DMS 273 treated with DMSO at 0.1 percent for 48 hours (cell line): ENCODE measurements around the gene LYPD3.

Experiments
- DNase-seq: peaks from one replicate; lab custom pipeline; 2025; lab: John Stamatoyannopoulos, UW

The LYPD3 gene

DNA sequence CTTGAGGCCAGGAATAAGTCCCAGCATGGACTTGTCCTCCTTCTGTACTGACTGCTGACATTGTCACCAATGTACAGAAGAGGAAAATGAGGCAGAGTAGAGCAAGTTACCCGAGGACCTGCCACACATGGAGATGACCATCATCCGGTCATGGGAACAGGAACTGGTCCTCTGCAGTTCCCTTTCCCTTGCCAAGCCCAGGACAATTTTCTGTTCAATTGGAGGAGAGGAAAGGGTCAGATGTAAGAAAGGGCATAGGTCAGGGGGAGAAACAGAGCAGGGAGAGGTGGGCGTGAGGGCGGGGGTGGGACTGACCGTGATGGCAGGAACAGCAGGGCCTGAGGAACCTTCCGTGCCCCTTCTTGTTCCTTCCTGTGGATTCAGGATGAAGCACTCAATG, 20.5 kb upstream of the LYPD3 start:
- DNase-seq: no peak

- DNase-seq: no peak
Observed at GRCh38 chr19:43483281-43483680, 17.9 kb upstream of the LYPD3 start.

GRCh38 chr19:43482193-43482592, 16.8 kb upstream of the LYPD3 start:
- no peak for DNase-seq

DNA sequence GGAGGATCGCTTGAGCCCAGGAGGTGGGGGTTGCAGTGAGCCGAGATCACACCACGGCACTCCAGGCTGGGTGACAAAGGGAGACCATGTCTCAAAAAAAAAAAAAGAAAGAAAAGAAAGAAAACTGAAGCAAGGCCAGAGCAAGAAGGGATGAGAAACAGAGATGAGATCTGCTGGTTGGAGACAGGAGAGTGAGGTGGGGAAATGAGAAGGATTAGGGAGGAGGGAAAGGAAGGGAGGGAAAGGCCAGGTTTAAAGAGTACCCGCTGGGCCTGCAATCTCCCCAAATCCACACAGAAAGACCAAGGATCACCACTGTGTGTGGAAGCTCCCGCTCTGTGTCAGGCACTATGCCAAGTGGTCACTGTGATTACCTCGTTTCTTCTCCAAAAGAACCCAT, 16.3 kb upstream of the LYPD3 start:
- DNase-seq: no peak

- DNase-seq: no peak
Observed at GRCh38 chr19:43480574-43480973, 15.2 kb upstream of the LYPD3 start.

DNA sequence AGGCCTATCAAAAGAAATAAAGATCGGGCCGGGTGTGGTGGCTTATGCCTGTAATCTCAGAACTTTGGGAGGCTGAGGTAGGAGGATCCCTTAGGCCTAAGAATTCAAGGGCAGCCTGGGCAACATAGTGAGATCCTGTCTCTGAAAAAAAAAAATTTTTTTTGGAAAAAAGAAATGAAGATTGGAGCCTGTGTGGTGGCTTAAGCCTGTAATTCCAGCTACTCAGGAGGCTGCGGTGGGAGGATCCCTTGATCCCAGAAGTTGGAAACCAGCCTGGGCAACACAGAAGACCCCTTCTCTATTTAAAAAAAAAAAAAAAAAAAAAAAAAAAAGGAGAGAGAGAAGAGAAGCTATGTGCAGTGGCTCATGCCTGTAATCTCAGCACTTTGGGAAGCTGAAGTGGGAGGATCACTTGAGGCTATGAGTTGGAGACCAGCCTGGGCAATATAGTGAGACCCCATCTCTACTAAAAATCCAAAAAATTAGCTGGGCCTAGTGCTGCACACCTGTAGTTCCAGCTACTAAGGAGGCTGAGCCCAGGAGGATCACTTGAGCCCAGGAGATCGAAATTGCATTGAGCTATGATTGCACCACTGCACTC, 14.7 kb upstream of the LYPD3 start:
- DNase-seq: no peak

GRCh38 chr19:43479226-43479625, 13.8 kb upstream of the LYPD3 start:
- DNase-seq: no peak

GRCh38 chr19:43478323-43478722, 12.9 kb upstream of the LYPD3 start:
- no peak for DNase-seq

DNA sequence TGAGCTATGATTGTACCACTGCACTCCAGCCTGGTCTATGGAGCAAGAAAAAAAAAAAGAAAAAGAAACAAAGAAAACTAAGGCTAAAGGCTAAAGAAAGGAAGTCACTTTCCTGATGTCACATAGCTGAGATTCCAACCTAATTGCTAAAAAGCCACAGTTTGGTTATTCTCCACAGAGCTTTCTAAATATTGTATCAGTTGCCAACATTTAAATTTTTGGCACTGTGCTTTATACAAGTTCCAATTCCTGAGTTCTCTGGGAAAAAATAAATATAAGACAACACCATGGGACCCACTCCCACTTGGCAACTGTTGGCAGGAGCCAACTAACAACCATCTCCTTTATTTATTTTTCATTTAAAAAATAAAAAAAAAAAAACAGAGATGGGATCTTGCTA, 11.2 kb upstream of the LYPD3 start:
- no peak for DNase-seq

GRCh38 chr19:43474986-43475705, 9.7 kb upstream of the LYPD3 start:
- peak; percentile 75 for DNase-seq

DNA sequence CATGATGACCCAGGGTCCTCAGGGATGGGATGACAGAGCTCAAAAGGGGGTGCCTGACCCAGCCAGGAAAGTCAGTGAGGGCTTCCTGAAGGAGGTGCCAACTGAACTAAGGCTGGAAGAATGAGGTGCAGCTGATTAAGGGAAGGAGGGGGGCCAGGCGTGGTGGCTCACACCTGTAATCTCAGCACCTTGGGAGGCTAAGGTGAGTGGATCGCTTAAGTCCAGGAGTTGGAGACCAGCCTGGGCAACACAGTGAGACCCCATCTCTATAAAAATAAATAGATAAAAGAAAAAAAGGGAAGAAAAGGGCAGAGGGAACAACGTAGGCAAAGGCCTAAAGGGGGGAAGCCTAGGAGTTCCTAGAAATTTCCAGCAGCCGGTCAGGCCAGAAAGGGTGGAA, 9.1 kb upstream of the LYPD3 start:
- DNase-seq: no peak

- DNase-seq: no peak
Observed at GRCh38 chr19:43471091-43471490, 5.7 kb upstream of the LYPD3 start.

GRCh38 chr19:43470288-43470687, 4.9 kb upstream of the LYPD3 start:
- DNase-seq: no peak

- DNase-seq: no peak
Observed at GRCh38 chr19:43469160-43469480, 3.7 kb upstream of the LYPD3 start.

DNA sequence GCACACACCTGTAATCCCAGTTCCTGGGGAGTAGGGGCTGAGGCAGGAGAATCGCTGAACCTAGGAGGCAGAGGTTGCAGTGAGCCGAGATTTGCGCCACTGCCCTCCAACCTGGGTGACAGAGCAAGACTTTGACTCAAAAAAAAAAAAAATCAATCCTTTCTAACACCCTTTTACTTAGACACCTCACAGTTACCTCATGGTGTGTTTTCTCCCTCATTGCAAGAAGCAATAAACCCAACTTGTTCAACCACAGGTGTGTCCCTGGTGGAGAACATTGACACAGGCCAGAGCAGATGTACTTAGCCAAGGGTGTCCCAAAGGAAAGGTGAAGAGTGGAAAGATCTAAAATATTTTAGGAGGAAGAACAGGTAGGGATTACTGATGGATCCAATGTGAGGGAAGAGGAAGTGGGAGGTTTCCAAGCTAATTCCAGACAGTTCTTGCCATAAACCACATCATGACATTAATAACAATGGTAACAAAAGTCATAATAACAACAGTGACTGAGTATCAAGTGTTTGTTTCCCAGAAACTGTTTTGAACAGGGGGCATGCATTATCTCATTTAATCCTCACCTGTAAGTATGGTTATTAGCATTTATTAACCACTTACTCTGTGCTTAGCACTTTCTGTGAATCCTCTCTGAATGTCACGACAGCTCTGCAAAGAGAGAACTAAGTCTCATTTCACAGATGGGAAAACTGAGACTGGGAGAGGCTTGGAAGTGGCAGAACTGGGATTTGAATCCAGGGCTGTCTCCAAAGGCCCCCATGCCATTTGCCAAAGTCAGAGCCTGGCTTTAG, 3.1 kb upstream of the LYPD3 start:
- DNase-seq: no peak

DNA sequence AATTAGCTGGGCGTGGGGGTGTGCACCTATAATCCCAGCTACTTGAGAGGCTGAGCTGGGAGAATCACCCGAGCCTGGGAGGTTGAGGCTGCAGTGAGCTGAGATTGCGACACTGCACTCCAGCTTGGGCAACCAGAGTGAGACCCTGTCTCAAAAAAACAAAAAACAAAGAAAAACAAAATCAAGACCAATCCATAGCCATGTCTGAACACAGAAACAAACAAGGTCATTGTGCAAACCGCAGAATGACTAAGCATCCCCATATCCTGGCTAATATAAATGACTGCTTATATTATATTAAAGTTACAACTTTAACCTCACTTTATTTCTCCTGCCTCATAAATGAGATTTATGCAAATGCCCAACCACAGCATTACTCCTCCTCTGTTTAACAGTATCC, 2.3 kb upstream of the LYPD3 start:
- DNase-seq: no peak

GRCh38 chr19:43467276-43467675, 1.9 kb upstream of the LYPD3 start:
- DNase-seq: no peak

- no peak for DNase-seq
Observed at GRCh38 chr19:43466793-43467192, 1.4 kb upstream of the LYPD3 start.

DNA sequence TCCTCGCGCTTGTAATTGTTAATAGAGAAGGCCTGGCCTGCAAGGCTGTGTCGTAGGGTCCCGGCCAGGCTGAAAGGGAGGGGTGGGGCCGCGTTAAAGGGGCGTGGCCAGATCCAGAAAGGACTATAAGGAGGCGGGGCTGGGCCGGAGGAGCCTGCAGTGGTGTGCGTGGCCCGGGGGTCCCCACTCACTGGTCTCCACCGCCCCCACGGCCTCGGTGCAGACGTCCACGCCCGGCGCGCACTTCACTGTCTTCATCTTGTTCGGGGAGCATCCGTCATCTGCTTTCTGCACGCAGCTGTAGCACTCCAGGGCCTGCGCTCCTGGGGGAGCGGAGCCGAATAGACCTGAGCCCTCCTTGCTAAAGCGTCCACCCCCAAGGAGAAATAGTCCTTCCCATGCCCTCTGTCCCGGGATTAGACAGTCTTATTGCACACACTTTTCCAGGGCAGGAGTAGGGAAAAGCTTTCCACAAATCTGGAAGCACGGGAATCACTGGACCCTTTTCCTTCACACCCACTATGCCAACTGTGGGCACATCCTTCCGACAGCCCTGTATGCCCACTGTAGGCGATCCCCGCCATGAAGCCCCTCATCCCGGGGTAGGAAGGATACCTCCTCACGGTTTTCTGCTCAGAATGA, 1.2 kb downstream of the LYPD3 start:
- no peak for DNase-seq

DNA sequence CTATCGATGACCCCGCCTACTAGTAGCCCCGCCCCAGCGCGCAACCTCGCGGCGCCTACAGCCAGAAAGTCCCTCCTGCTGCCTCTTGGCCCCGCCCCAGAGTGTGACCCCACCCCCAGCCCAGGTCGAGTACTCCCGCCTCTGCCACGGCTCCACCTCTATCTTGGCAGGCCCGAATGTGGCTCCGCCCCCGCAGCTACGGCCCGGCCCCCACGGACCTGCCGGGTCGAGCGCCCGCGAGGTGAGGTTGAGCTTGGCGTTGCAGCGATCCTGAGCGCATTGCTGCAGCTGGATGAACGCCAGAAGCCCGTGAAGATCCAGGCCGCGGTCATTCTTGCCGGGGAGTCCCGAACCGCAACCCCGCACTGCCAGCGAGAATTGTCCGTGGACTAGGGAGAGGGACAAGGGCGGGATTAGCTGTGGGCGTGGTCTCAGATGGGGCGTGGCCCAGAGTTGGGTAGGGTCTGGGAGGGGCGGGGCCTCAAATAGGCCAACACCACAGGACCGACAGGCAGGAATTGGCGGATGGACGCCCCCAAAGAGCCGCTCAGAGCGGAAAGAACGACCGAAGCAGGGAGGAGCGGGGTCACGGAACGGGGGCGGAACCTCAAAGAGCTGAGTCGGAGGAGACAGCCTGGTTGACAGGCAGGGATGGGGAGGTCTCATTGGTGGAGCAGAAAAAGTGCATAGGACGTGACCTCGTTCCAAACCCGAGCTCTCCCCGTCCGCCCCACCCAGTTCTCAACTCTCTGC, 1.9 kb downstream of the LYPD3 start:
- DNase-seq: peak; percentile 55

- DNase-seq: no peak
Observed at GRCh38 chr19:43462785-43463380, 2.5 kb downstream of the LYPD3 start.

DNA sequence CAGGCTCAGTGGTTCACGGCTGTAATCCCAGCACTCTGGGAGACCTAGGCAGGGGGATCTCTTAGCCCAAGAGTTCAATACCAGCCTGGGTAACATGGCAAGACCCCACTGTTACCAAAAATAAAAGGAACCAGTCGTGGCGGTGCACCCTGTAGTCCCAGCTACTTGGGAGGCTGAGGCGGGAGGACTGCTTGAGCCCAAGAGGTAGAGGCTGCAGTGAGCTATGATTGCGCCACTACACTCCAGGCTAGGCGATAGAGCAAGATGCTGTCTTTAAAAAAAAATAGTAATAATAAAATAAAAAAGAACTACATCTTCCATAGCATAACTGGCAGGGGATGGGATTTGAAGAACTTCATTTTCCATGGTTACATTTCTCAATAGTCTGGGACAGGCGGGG, 3.0 kb downstream of the LYPD3 start:
- DNase-seq: no peak
